ENCODE measurements around the gene SEM1.

SEM1 gene

DNA sequence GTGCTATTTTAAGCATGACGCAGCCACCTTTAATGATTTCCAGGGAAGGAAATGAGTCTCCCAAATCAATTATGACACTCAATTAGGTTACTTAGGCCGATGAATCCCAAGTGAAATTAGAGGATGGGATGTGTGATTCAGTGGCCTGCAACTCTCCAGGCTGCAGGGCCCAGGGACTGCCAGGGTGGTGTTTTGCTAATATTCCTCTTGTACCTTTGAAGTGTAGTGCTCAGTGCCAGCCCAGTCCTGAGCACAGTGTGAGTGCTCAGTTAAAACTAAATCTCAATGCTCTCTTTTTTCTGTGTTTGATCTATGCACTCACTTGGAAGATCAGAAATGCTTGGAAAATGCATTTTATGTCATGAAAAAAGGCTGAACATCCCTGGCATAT, 51.6 kb downstream of the SEM1 start:
- Histone ChIP-seq H3K27ac (replicated peaks) (no peak overlapping the region), H3K4me3 (replicated peaks; ENCODE audit: insufficient read depth, low read length) (no peak overlapping the region), H3K27me3 (ENCODE audit: insufficient read depth, poor library complexity, severe bottlenecking) (no peaks in the 10 kb centered on the region)
- no peak for DNase-seq (ENCODE audit: low read depth in 1 of 2, low spot score in 1 of 2)
- no peak for TF ChIP-seq POLR2AphosphoS5 (IDR thresholded peaks at IDR 0.05; ENCODE audit: low read depth)
- no peak for TF ChIP-seq GABPA (IDR thresholded peaks at IDR 0.05; ENCODE audit: low read depth)
- TF ChIP-seq, protein P1, sequence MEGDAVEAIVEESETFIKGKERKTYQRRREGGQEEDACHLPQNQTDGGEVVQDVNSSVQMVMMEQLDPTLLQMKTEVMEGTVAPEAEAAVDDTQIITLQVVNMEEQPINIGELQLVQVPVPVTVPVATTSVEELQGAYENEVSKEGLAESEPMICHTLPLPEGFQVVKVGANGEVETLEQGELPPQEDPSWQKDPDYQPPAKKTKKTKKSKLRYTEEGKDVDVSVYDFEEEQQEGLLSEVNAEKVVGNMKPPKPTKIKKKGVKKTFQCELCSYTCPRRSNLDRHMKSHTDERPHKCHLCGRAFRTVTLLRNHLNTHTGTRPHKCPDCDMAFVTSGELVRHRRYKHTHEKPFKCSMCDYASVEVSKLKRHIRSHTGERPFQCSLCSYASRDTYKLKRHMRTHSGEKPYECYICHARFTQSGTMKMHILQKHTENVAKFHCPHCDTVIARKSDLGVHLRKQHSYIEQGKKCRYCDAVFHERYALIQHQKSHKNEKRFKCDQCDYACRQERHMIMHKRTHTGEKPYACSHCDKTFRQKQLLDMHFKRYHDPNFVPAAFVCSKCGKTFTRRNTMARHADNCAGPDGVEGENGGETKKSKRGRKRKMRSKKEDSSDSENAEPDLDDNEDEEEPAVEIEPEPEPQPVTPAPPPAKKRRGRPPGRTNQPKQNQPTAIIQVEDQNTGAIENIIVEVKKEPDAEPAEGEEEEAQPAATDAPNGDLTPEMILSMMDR (IDR thresholded peaks at IDR 0.05; ENCODE audit: insufficient read depth, low read length): no peak

DNA sequence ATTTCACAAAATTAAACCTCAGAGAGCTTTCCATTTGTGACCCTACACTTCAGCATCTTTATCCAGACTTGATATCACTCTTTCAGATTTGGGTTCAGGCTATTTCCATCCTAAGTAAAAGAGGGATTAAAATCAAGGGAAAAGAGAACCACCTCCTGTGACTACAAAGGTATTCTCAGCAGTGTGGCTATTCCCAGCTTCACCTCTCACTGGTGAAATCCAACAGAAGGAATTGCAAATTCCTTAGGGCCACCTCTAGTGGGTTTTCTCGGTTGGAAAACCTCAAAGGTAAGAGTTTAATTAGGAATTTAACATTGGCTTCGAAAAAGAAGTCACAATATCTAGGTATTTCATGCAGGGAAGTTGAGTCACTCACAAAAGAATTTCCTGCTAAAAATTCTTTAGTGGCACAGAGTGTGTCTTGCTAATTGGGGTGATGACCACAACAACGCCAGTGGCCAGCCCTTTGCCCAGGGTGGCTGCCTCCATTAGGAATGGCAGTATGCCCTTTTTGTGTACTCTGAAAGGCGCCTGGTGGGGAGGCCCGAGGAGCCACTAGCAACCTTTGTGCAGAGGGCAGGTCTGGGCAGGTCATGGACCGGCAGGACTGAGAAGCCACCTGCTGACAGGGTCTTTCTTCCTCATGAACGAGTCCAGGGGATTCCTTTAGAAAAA, 52.2 kb downstream of the SEM1 start:
- H3K4me3 ChIP-seq (replicated peaks; ENCODE audit: insufficient read depth, low read length): no peak overlapping the region
- no peak for DNase-seq (ENCODE audit: low read depth in 1 of 2, low spot score in 1 of 2)
- H3K27me3 ChIP-seq (ENCODE audit: insufficient read depth, poor library complexity, severe bottlenecking): no peaks in the 10 kb centered on the region
- TF ChIP-seq, protein P2, sequence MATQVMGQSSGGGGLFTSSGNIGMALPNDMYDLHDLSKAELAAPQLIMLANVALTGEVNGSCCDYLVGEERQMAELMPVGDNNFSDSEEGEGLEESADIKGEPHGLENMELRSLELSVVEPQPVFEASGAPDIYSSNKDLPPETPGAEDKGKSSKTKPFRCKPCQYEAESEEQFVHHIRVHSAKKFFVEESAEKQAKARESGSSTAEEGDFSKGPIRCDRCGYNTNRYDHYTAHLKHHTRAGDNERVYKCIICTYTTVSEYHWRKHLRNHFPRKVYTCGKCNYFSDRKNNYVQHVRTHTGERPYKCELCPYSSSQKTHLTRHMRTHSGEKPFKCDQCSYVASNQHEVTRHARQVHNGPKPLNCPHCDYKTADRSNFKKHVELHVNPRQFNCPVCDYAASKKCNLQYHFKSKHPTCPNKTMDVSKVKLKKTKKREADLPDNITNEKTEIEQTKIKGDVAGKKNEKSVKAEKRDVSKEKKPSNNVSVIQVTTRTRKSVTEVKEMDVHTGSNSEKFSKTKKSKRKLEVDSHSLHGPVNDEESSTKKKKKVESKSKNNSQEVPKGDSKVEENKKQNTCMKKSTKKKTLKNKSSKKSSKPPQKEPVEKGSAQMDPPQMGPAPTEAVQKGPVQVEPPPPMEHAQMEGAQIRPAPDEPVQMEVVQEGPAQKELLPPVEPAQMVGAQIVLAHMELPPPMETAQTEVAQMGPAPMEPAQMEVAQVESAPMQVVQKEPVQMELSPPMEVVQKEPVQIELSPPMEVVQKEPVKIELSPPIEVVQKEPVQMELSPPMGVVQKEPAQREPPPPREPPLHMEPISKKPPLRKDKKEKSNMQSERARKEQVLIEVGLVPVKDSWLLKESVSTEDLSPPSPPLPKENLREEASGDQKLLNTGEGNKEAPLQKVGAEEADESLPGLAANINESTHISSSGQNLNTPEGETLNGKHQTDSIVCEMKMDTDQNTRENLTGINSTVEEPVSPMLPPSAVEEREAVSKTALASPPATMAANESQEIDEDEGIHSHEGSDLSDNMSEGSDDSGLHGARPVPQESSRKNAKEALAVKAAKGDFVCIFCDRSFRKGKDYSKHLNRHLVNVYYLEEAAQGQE (IDR thresholded peaks at IDR 0.05; ENCODE audit: insufficient replicate concordance, low read depth): no peak
- TF ChIP-seq GABPA (IDR thresholded peaks at IDR 0.05; ENCODE audit: low read depth) (no peak), SPI1 (IDR thresholded peaks at IDR 0.05; ENCODE audit: borderline replicate concordance, low read depth) (no peak), POLR2AphosphoS5 (IDR thresholded peaks at IDR 0.05; ENCODE audit: low read depth) (no peak)
- TF ChIP-seq, protein P1 (IDR thresholded peaks at IDR 0.05; ENCODE audit: insufficient read depth, low read length): no peak
- H3K27ac ChIP-seq (replicated peaks): no peak overlapping the region

DNA sequence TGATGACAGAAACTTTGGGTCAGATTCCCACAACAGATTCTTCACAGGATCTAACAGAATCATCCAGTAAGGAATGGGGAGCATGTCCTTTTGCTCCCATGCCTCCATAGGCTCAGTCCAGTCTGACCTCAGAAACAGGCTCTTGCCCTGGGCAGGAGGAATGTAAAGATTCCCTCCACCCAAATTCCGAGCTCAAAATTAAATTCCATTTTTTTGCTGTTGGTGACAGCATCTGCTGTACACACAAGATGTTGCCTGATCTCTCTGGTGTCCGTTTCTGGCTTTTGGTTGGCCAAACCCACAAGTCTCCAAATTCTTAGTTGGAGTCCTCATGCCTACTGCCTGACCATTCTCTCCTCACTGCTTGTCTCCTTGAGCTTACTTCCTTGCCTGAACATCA, 53.7 kb downstream of the SEM1 start:
- Histone ChIP-seq H3K27ac (replicated peaks) (no peak overlapping the region), H3K27me3 (ENCODE audit: insufficient read depth, poor library complexity, severe bottlenecking) (no peaks in the 10 kb centered on the region), H3K4me3 (replicated peaks; ENCODE audit: insufficient read depth, low read length) (no peak overlapping the region)
- no peak for DNase-seq (ENCODE audit: low read depth in 1 of 2, low spot score in 1 of 2)
- TF ChIP-seq, protein P1 (IDR thresholded peaks at IDR 0.05; ENCODE audit: insufficient read depth, low read length): no peak
- TF ChIP-seq, protein P2 (IDR thresholded peaks at IDR 0.05; ENCODE audit: insufficient replicate concordance, low read depth): no peak
- TF ChIP-seq GABPA (IDR thresholded peaks at IDR 0.05; ENCODE audit: low read depth): no peak
- TF ChIP-seq POLR2AphosphoS5 (IDR thresholded peaks at IDR 0.05; ENCODE audit: low read depth): no peak
- no peak for TF ChIP-seq SPI1 (IDR thresholded peaks at IDR 0.05; ENCODE audit: borderline replicate concordance, low read depth)

Data from HL-60 (cell line).